ENCODE data around the gene MRAS. TPM values are rescaled to one million over a fixed set of nuclear protein-coding genes. Genes with fewer than 3 reads are reported as not detected.
"Not testable (repeated sequence)": the region's sequence is repeated elsewhere in the genome, so short reads cannot be mapped to it uniquely, and the experiment has no call there.

MRAS gene
- total RNA-seq, 1 donor from 2014 or later = not detected

DNA sequence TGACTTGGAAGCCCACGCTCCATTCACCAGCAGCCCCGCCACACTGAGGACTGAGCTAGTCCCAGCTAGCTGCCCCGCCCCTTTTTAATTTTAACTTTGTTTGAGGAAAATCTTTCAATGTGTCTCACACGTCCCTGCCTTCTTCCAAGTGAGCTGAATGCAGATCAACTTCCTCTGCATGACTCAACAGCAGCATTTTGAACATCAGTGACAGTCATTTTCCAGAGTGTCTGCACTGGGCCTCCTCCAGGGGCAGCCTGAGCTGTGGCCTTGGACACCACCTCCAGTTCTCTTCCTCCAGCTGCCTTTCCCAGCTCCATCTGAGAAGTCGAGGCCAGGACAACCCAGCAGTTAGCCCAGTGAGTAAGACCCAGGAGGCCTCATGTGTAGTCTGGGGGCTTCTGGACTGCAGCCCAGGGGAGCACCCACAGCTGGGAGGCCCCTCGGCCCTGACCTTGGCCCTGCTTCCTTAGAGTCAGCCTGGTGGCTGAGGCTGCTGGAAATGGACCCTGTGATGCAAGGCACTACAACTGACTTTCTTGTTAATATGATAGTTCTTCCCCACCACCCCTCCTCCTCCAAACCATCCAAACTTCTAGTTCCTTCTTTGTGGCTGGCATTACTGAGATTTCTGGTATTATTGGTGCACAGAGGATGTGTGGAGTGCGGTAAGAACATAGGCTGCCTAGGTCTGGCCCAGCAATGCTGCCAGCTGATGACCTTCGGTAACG, 64.6 kb downstream of the MRAS start:
- intact Hi-C loops (cut with micrococcal nuclease) = no loop called here

GRCh38 chr3:138416236-138416635, 67.9 kb downstream of the MRAS start:
- intact Hi-C loops (cut with micrococcal nuclease) = loop anchor here (2.0 to 5.0 kb wide), 3 partner anchors 63 to 499 kb away; no protein-coding TSS in a partner anchor

DNA sequence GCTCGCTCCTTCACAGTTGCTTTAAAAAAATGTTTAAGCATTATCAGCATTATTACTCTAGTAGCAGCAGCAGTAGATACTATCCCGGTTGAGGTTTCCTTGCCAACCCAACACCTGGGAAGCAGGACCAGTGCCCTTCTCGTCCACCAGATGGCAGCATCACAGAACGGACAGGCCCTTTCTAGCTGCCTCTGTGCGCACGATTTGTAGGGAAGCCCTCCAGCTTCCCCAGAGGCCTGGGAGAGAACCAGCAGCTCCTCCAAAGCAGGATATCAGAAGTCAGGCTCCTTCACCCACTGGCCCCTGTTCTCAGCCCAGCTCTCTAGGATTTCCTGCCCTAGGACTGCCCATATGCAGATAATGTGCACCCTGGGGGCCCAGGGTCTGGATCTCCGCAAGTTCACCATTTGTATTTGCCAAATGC, 69.2 kb downstream of the MRAS start:
- intact Hi-C loops (cut with micrococcal nuclease) = loop anchor here (1.0 to 5.0 kb wide), 7 partner anchors 61 to 912 kb away; partner anchors contain the start of gene CEP70

GRCh38 chr3:138418601-138419206, 70.3 kb downstream of the MRAS start:
- intact Hi-C loops (cut with micrococcal nuclease) = loop anchor here (5.0 kb wide), 1 partner anchor 154 kb away; no protein-coding TSS in a partner anchor

- intact Hi-C loops (cut with micrococcal nuclease) = no loop called here
Observed at GRCh38 chr3:138423316-138423715, 74.9 kb downstream of the MRAS start.

- intact Hi-C loops (cut with micrococcal nuclease) = no loop called here
Observed at GRCh38 chr3:138424323-138424722, 75.9 kb downstream of the MRAS start.

DNA sequence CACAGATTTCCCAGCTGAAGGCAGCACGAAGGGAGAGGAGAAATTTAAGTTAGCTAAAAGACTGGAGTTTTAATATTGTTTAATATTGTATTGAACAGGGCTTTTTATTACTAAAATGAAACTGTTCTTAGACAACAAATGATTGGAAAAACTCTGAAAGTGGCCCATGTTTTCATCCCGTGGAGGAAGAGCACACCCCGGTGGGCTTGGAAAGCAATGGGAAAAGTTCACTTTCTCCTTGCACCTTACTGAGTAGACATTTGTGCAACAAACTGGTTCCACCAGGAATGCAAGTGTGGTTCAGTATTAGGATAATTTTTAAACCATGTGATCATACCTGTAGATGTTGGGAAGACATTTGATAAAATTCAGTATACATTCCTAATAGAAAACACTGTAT, 77.8 kb downstream of the MRAS start:
- intact Hi-C loops (cut with micrococcal nuclease) = no loop called here

DNA sequence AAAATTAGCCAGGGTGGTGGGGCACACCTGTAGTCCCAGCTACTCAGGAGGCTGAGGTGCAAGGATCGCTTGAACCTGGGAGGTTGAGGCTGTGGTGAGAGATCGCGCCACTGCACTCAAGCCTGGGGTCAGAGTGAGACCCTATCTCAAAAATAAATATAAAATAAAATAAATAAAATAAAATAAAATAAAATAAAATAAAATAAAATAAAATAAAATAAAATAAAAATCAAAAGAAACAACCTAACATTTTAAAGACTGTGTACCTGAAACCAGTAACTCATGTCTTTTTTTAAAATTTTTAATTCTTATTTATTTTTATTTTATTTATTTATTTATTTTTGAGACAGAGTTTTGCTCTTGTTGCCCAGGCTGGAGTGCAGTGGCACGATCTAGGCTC, 78.4 kb downstream of the MRAS start:
- intact Hi-C loops (cut with micrococcal nuclease) = not testable (repeated sequence)

- intact Hi-C loops (cut with micrococcal nuclease) = loop anchor here (5.0 kb wide), 1 partner anchor 97 kb away; no protein-coding TSS in a partner anchor
Observed at GRCh38 chr3:138429665-138430064, 81.3 kb downstream of the MRAS start.

DNA sequence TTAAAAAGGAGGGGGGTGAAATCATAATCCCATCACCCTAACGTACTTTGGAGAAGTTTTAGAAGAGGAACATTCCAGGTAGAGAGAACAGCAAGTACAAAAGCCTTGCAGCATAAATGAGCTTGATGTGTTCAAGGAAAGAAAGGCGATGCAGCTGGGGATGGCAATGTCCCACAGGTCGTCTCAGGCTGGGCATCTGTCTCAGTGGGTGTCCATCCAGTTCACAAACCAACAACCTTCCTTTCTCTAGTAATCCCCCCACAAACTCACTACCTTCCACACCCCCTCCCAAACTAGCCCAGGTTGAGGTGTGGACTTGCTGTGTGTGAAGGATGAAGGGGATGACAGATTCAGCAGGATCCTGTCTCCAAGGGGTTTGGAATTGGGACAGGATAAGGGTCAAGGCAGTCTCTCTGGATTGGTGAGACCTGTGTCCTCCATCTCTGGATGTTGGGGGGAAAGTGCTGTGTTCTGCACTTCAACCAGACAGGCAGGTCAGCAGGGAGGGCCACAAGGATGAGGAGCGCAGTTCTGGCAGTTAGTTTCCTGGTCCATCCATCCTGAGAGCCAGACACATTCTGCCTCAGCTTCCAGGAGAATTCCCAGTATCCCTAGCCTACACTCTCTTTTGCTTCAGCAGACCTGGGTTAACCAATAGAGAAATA, 84.3 kb downstream of the MRAS start:
- intact Hi-C loops (cut with micrococcal nuclease) = loop anchor here (5.0 kb wide), 1 partner anchor 100 kb away; no protein-coding TSS in a partner anchor

DNA sequence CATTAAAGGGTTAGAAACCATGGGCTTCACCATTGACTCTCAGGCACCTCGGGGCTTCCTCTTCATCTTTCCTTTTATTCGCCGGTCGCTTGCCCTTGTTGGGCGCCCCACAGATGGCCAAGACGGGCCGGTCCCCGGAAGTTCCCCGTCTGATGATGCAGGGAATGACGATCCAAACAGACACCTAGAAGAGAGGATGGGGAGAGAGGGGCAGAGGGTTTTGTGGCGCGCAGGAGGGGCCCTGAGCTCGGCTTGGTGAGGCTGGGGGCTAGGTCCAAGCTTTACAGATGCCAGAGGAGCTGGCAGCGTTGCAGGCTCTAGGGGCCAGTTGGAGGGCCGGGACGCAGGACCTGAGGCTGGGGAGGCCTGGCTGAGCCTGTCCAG, 85.5 kb downstream of the MRAS start:
- intact Hi-C loops (cut with micrococcal nuclease) = loop anchor here (1.0 to 5.0 kb wide), 3 partner anchors 49 to 137 kb away; no protein-coding TSS in a partner anchor

DNA sequence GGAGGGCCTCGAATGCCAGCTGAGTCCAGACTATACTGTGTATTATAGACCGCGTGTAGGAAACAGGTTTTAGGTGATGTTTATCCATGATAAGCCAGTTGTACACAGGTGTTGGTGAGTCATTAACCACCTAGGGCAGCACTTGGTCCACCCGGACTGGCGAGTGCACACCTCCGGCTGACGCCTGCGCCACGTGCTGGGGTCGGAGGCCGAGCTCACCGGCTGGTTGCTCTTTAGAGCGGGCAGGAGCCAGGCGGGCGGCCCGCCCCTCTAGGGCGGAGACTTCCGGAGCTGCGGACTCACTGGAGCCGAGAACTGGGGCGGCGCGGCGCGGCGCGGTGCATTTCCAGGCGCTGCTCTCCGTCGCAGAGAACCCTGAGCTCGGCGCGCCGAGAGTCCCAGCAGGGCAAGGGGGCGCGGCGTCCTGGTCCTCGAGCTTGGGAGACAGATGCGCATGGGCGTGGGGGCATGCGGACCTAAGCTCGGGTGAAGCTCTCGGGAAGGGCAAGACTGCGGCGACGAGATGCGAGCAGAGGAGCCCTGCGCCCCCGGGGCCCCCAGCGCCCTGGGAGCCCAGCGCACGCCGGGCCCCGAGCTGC, 86.0 kb downstream of the MRAS start, which contains the start of gene ESYT3:
Gene ESYT3 (plus strand): TSS at position 341 of the 599 bp plus-strand sequence. CDS start 183 bp downstream, at position 524.
- intact Hi-C loops (cut with micrococcal nuclease) = loop anchor here (1.0 to 5.0 kb wide), 3 partner anchors 49 to 137 kb away; no protein-coding TSS in a partner anchor

DNA sequence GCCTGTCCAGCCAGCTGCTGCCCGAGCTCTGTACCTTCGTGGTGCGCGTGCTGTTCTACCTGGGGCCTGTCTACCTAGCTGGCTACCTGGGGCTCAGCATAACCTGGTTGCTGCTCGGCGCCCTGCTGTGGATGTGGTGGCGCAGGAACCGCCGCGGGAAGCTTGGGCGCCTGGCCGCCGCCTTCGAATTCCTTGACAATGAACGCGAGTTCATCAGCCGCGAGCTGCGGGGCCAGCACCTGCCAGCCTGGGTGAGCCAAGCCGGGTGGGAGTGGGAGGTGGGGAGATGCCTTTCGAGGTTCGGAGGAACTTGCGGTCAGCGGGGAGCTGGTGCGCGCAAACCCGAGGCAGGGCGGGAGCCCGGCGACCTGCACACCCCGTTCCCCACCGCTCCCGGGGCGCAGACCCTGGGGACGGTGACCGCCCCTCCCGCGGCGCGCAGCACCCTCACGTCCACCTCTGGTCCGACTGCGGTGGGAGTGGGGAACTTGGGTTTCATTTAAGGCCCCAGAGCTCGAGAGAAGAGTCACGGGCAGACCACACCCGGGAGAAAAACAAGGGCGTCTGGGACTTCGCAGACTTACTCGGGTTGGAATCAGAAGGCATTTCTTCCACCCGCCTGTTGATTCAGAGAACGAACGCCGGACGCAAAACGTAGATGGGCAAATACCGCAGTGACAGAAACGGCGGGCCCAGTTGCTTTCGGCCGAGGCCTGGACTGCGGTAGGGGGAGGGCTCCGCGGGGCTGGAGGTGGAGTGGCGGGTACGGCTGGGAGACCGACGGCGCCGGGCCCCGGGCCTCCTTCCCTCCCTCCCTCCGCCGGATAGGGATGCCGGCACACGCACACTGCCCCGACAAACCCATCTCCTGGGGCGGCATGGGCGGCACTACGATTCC, 86.7 kb downstream of the MRAS start:
- intact Hi-C loops (cut with micrococcal nuclease) = loop anchor here (1.0 to 5.0 kb wide), 5 partner anchors 50 to 159 kb away; partner anchors contain the start of gene CEP70

GRCh38 chr3:138435840-138436239, 87.5 kb downstream of the MRAS start:
- intact Hi-C loops (cut with micrococcal nuclease) = loop anchor here (1.0 to 5.0 kb wide), 2 partner anchors 76 to 158 kb away; partner anchors contain the start of gene CEP70

GRCh38 chr3:138437281-138437680, 88.9 kb downstream of the MRAS start:
- intact Hi-C loops (cut with micrococcal nuclease) = loop anchor here (5.0 kb wide), 1 partner anchor 75 kb away; no protein-coding TSS in a partner anchor

GRCh38 chr3:138438896-138439295, 90.5 kb downstream of the MRAS start:
- intact Hi-C loops (cut with micrococcal nuclease) = loop anchor here (5.0 kb wide), 1 partner anchor 73 kb away; no protein-coding TSS in a partner anchor

DNA sequence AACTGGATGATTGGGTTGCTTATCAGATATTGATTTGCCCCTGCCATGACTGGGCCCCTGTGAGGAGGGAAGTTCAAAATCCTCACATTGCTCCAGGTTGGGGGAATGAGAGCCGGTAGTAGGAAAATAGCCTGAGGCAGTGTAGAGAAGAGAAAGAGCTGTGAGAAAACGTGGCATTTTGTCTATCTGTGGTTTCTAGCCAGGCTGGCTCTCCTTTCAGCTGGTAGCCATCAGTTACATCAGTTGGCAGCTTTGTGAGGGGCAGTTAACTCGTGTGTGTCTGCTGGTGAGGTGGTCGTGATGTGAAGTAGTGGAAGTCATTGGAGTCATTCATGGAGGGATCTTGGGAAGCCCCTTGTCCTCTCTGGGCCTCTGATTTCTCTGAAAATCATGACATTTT, 91.3 kb downstream of the MRAS start:
- intact Hi-C loops (cut with micrococcal nuclease) = loop anchor here (5.0 kb wide), 1 partner anchor 73 kb away; no protein-coding TSS in a partner anchor

GRCh38 chr3:138440121-138440521, 91.7 kb downstream of the MRAS start:
- intact Hi-C loops (cut with micrococcal nuclease) = no loop called here

DNA sequence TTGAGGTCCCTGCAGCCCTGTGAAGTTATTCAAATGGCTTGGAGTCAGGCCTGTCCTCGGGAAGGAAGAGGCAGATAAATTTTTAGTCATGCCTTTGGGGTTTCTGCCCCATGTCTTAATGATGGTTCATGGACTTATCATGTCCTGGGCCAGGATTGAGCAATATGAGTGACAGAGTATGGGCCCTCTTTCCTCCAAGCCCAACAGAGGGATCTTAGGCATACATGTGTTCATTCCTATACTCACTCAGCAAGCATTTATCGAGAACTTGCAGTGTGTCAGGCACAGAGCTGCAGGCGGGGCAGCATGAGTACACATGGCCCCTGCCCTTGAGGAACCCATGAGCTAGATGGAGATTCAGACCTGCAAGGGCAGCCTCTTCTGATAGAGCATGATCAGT, 92.2 kb downstream of the MRAS start:
- intact Hi-C loops (cut with micrococcal nuclease) = no loop called here

DNA sequence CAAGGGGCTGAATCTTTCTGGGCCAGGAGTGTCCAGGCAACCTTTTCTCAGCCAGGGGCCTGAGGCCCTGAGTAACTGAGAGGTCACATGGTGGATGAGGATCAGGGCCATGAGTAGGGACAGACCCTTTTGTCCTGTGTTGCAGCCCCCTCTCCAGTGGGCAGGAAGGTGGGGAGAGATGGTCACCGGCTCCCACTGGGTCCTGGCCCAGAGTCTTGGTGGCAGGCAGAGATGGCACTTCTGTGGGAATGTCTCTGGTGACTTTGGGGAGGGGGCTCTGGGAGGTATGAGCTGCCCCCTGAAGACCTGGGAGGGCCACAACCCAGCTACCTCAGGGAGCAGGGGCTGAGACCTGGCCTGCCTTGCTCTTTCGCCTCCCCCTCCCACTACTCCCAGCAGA, 92.9 kb downstream of the MRAS start:
- intact Hi-C loops (cut with micrococcal nuclease) = no loop called here
